ENCODE results near the gene TAAR6.

GRCh38 chr6:132604635-132605152 lies 34.6 kb downstream of the TAAR6 start:
- no peak for TF ChIP-seq POLR2AphosphoS5 (IDR thresholded peaks at IDR 0.05)
- no peak for TF ChIP-seq EP300 (IDR thresholded peaks at IDR 0.05; ENCODE audit: low read depth)

Measured in transverse colon (tissue), 3 donors.